Transverse colon (tissue), 4 donors: Measurements from ENCODE around the gene ARHGAP11A. TPM values are rescaled to one million over a fixed set of nuclear protein-coding genes. Genes with fewer than 3 reads are reported as not detected.

Source experiments
- DNase-seq: peaks from one replicate; pipeline ENCODE4 v3.0.0-alpha.2; 2019
- H3K27ac ChIP-seq, 4 donors: fragments of 200-600 bp; sonication (generic); 2 replicates each; pipeline ENCODE4 v1.5.1; 2016 to 2018; ENCODE audit warnings: inconsistent platforms in 4 of 4
- H3K27me3 ChIP-seq: fragments of 200-600 bp; sonication (generic); 2 replicates; pipeline ENCODE4 v1.5.1; 2017; ENCODE audit warnings: inconsistent platforms
- H3K36me3 ChIP-seq, 4 donors: fragments of 200-600 bp; sonication (generic); 2 replicates each; pipeline ENCODE4 v1.5.1; 2017 to 2019; ENCODE audit warnings: inconsistent platforms in 4 of 4
- H3K4me1 ChIP-seq, 4 donors: fragments of 200-600 bp; sonication (generic); 2 replicates each; pipeline ENCODE4 v1.5.1; 2017 to 2020; ENCODE audit warnings: inconsistent platforms in 4 of 4
- H3K4me3 ChIP-seq, 4 donors: fragments of 200-600 bp; sonication (generic); 1 replicate in 1 of 4; 2 replicates in 3 of 4; pipeline versions ENCODE4 v1.5.1 to v1.6.1; 2017 to 2019; ENCODE audit warnings: inconsistent platforms in 4 of 4
- H3K9me3 ChIP-seq, 2 donors: fragments of 200-600 bp; sonication (generic); 2 replicates each; pipeline ENCODE4 v1.5.1; 2017 to 2019; ENCODE audit warnings: inconsistent platforms in 2 of 2
- EP300 ChIP-seq: sonication (generic); formaldehyde crosslinking; IDR thresholded peaks from one replicate; pipeline ENCODE4 v1.6.1; 2017; ENCODE audit warnings: antibody characterized with exemption, low read depth
- POLR2A ChIP-seq: fragments of 450-650 bp; IDR thresholded peaks from one replicate; pipeline ENCODE4 v1.6.1; 2016; ENCODE audit warnings: antibody characterized with exemption, mild to moderate bottlenecking, moderate library complexity
- POLR2AphosphoS5 ChIP-seq, 3 donors: sonication (generic); formaldehyde crosslinking; IDR thresholded peaks; one replicate each; pipeline ENCODE4 v1.6.1; 2016; ENCODE audit warnings: antibody characterized with exemption in 3 of 3
- WGBS, 2 donors: methylation state at CpG; one replicate each; pipeline ENCODE4 v1.1.5; 2018; ENCODE audit warnings: low coverage in 1 of 2; 5-methylcytosine and 5-hydroxymethylcytosine counted together
- in situ Hi-C, 4 donors: fragments of 200-750 bp; cut with MboI; loops; one replicate each; pipeline versions ENCODE4 v1.15.0 to v1.15.1; 2017; ENCODE audit warnings: low sequenced_read_pairs in 3 of 4, low pct_ligation_motif_present in 1 of 4, low pct_unique_long_range_greater_than_20kb in 1 of 4
- intact Hi-C: fragments of 100-400 bp; cut with DNase I; formaldehyde crosslinking; loops from one replicate; pipeline ENCODE4 v1.15.1; 2023; ENCODE audit warnings: low total_unique reads
- total RNA-seq, 4 donors: library from RNA; depleted of rRNA; stranded (reverse); fragments of >200 nt; gene quantifications; one replicate each; pipeline ENCODE4 v1.1.0, GENCODE V29; 2016
- TF ChIP-seq, protein P1 (sequence below), 5 experiments: fragments of 200-600 bp in 3 of 5; fragments of 450-650 bp in 2 of 5; sonication (generic) in 3 of 5; IDR thresholded peaks; 1 replicate in 2 of 5; 2 replicates in 3 of 5; pipeline ENCODE4 v1.5.1; 2016 to 2017; ENCODE audit warnings: antibody characterized with exemption in 5 of 5, inconsistent platforms in 3 of 5, mild to moderate bottlenecking in 2 of 5, moderate library complexity in 1 of 5

ARHGAP11A gene
- total RNA-seq, 4 donors from 2014 or later: 0.75 to 7.4 (median 2.2) TPM

DNA sequence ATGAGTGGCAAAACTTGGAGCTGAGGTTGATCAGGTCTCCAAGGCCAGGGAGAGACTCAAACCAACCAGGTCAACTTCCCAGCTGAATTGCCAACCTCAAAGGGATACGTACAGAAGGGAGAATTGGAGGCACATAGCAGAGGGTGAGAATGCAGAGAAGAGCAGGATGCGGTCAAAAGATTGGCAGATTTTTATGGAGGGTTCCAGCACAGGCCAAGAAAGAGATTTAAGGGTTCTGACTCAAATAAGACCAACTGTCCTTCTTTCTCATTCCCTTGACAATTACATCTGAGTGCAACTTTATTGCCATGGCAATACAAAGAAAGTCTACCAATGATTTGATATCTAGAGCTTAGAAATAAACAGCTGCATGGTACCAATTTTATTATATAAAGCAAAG, 59.4 kb downstream of the ARHGAP11A start:
- no peak overlapping the region for H3K27ac ChIP-seq
- H3K27me3 ChIP-seq: no peaks in the 10 kb centered on the region
- no peak overlapping the region for H3K4me3 ChIP-seq
- no peaks in the 10 kb centered on the region for H3K36me3 ChIP-seq
- no peak for DNase-seq
- WGBS, 2 donors: 76 to 100% methylated on average over 1 to 2 of the region's 2 CpGs
- in situ Hi-C loops: loop anchor here (25.0 kb wide), 5 partner anchors 113 to 1038 kb away; no protein-coding TSS in a partner anchor
- H3K9me3 ChIP-seq: no peaks in the 10 kb centered on the region
- intact Hi-C loops: no loop called here
- TF ChIP-seq, protein P1, sequence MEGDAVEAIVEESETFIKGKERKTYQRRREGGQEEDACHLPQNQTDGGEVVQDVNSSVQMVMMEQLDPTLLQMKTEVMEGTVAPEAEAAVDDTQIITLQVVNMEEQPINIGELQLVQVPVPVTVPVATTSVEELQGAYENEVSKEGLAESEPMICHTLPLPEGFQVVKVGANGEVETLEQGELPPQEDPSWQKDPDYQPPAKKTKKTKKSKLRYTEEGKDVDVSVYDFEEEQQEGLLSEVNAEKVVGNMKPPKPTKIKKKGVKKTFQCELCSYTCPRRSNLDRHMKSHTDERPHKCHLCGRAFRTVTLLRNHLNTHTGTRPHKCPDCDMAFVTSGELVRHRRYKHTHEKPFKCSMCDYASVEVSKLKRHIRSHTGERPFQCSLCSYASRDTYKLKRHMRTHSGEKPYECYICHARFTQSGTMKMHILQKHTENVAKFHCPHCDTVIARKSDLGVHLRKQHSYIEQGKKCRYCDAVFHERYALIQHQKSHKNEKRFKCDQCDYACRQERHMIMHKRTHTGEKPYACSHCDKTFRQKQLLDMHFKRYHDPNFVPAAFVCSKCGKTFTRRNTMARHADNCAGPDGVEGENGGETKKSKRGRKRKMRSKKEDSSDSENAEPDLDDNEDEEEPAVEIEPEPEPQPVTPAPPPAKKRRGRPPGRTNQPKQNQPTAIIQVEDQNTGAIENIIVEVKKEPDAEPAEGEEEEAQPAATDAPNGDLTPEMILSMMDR (IDR thresholded peaks at IDR 0.05): no peak
- no peak for TF ChIP-seq EP300
- TF ChIP-seq POLR2AphosphoS5 (IDR thresholded peaks at IDR 0.05): no peak
- no peak for TF ChIP-seq POLR2A
- peaks cover 0 to 14% (median 0%) of the 10 kb centered on the region in 4 donors for H3K4me1 ChIP-seq

DNA sequence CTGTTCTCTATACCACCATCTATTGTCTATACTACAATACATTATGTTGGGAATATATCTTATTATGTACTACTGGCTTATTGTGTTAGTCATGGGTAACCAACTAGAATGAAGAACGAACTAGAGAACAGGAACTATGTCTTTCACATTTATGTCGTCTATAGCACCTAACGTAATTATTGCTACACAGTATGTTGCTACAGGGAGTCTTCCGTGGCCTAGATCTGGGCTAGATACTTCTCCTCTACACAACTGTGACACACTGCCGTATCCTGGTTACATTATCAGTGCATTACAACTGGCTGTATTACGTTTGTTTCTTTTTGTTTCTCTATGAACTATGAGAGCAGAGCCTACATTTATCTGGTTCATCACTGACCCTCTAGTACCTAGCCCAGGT, 60.2 kb downstream of the ARHGAP11A start:
- H3K27ac ChIP-seq: no peak overlapping the region
- H3K27me3 ChIP-seq: no peaks in the 10 kb centered on the region
- no peak overlapping the region for H3K4me3 ChIP-seq
- no peak for DNase-seq
- H3K9me3 ChIP-seq: no peaks in the 10 kb centered on the region
- H3K36me3 ChIP-seq: no peaks in the 10 kb centered on the region
- intact Hi-C loops (no loop called here), in situ Hi-C loops (loop anchor here in 1 of 4 donors (25.0 kb wide), 1 partner anchor 112 kb away; no protein-coding TSS in a partner anchor)
- TF ChIP-seq, protein P1 (IDR thresholded peaks at IDR 0.05): no peak
- TF ChIP-seq POLR2AphosphoS5 (IDR thresholded peaks at IDR 0.05) (no peak), POLR2A (no peak), EP300 (no peak)
- WGBS, 2 donors: 60 to 66% methylated on average over 6 of the region's 6 CpGs
- H3K4me1 ChIP-seq: peaks cover 0 to 14% (median 0%) of the 10 kb centered on the region in 4 donors

DNA sequence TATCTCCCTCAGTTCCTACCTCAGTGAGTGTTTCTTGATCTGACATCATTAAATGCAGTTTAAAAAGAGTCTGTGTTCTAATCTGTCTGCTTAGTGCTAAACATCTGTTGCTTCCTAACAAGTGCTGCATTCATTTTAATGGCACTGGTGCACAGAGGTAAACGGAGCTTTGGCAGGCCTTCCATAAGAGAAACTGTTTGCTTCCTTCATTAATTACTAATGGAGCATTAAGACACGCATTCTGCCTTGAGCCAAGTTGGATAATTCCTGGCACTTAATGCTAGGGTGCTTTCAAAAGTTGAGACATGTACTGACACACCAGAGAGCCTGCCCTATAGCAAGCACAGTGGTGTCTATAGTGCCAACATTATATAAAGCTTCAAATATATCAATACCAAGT, 60.9 kb downstream of the ARHGAP11A start:
- 50 to 59% methylated on average over 2 of the region's 2 CpGs for whole genome bisulfite sequencing, 2 donors
- in situ Hi-C loops: loop anchor here in 1 of 4 donors (25.0 kb wide), 1 partner anchor 111 kb away; no protein-coding TSS in a partner anchor

DNA sequence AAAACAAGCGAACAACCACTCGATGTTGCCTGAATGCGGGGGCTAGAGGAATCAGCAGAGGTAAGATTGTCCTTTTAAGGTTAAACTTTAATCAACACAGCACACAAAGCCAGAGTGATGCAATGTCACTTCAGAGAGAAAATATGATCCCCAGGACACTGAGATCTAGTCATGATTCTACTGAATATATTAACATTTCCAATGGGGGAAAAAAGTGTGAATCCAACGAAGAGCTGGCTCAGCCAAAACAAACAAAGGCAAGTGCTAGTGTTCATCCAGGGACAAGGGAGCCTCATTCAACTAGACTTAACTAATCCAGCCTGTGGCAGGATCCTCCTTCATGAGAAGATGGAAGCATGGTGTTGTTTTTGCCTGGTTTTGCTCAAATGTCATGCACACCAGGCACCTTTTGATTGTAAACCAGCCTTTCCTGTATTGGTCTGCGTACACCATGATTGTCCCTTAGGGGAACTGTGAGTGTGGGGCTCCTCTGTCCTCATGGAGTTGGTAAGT, 62.0 kb downstream of the ARHGAP11A start:
- intact Hi-C loops: no loop called here
- no peaks in the 10 kb centered on the region for H3K27me3 ChIP-seq
- no peak overlapping the region for H3K4me3 ChIP-seq
- in situ Hi-C loops: loop anchor here in 1 of 4 donors (25.0 kb wide), 1 partner anchor 110 kb away; no protein-coding TSS in a partner anchor
- H3K36me3 ChIP-seq: no peaks in the 10 kb centered on the region
- WGBS, 2 donors: 51 to 55% methylated on average over 5 of the region's 5 CpGs
- no peak for DNase-seq
- peak overlapping the region in 1 of 4 donors; percentile 33 for H3K27ac ChIP-seq
- H3K9me3 ChIP-seq: no peaks in the 10 kb centered on the region
- TF ChIP-seq, protein P1 (IDR thresholded peaks at IDR 0.05): no peak
- TF ChIP-seq EP300 (no peak), POLR2A (no peak), POLR2AphosphoS5 (IDR thresholded peaks at IDR 0.05) (no peak)
- peaks cover 0 to 14% (median 1%) of the 10 kb centered on the region in 4 donors for H3K4me1 ChIP-seq

More for the DNA sequence above, 60.9 kb downstream of the ARHGAP11A start:
- H3K4me3 ChIP-seq: no peak overlapping the region
- no peak for TF ChIP-seq POLR2A
- TF ChIP-seq EP300: no peak
- no peak for TF ChIP-seq POLR2AphosphoS5 (IDR thresholded peaks at IDR 0.05)
- TF ChIP-seq, protein P1 (IDR thresholded peaks at IDR 0.05): no peak
- H3K27ac ChIP-seq: no peak overlapping the region
- H3K27me3 ChIP-seq: no peaks in the 10 kb centered on the region
- H3K9me3 ChIP-seq: no peaks in the 10 kb centered on the region
- H3K4me1 ChIP-seq: peaks cover 0 to 14% (median 0%) of the 10 kb centered on the region in 4 donors
- intact Hi-C loops: no loop called here
- DNase-seq: no peak
- no peaks in the 10 kb centered on the region for H3K36me3 ChIP-seq
